GM19328 (cell line): Measurements from ENCODE around the gene KAT7.

ENCODE experiments used
- ATAC-seq: cut with Tn5 transposase; IDR thresholded peaks from one replicate; pipeline ENCODE4 v1.9.1; 2021; ENCODE audit warnings: mild to moderate bottlenecking, moderate library complexity; ENCODE audit not compliant: unreplicated experiment

KAT7 gene

GRCh38 chr17:49839455-49839854, 51.0 kb downstream of the KAT7 start:
- ATAC-seq = no peak

DNA sequence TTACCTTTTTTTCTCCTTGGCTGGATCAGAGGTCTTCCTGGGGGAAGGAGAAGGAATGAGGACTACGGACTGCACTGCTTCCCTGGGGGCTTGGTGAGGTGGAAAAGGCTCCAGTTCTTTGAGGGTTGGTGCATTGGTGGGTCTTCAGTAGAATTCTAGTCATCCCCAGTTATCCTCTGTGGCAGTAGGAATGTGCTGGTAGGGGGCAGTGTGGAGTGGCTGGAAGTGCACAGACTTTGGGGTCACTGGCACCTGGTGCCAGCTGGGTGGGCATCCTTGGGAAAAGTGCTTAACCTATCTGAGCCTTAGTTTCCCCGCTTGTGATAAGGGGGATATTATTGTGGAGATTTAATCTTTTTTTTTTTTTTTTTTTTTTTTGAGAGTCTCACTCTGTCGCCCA, 53.1 kb downstream of the KAT7 start:
- no peak for ATAC-seq

DNA sequence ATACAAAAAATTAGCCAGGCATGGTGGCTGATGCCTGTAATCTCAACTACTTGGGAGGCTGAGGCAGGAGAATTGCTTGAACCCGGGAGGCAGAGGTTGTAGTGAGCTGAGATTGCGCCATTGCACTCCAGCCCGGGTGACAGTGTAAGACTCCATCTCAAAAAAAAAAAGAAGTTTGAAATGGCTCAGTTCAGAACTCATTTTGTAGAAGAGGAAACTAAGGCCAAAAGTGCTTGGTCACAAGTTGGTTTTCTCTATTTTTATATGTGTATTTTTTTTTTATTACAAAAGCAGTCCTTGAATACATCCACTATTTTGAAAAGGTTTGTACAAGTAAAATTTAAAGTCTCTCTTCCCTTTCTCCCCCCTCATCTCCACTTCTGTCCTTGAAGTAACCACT, 53.9 kb downstream of the KAT7 start:
- no peak for ATAC-seq

DNA sequence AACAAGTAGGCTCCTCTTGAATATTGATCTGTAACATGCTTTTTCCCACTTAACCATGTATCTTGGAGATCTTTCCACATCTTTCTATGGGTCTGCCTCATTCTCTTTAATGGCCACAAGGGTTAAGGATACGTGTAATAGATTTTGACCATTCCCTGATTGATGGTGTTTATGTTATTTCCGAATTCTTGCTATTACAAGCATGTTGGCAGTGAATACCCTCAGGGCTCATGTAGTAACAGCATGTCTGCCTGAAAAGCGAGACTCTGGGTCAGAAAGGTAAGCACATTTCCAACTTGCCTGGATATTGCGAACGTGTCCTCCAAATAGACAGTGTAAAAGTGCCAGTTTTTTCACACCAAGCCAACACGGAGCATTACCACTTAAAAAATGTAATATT, 54.4 kb downstream of the KAT7 start:
- ATAC-seq = no peak

DNA sequence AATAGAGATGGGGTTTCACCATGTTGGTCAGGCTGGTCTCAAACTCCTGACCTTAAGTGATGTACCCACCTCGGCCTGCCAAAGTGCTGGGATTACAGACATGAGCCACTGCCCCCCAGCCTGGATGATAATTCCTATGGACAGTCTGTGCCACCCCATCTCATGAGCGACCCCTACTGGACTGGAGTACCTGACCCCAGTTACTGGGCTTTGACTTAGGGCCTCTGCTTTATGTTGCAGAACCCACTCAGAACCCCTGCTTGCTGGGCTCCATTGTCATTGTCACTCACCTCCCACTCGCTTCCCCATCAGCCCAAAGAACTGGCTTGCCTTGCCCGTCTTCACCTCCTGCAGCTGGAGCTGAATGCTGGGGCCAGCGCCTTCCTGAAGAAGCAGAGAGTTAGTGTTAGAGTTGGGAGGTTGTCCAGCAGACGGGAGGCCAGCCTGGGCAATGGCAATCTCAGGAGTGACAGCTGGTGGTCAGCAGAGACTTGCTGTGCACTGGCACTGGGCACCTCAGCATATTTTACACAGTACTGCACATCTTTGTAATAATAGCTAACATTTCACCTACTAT, 55.4 kb downstream of the KAT7 start:
- ATAC-seq = no peak

DNA sequence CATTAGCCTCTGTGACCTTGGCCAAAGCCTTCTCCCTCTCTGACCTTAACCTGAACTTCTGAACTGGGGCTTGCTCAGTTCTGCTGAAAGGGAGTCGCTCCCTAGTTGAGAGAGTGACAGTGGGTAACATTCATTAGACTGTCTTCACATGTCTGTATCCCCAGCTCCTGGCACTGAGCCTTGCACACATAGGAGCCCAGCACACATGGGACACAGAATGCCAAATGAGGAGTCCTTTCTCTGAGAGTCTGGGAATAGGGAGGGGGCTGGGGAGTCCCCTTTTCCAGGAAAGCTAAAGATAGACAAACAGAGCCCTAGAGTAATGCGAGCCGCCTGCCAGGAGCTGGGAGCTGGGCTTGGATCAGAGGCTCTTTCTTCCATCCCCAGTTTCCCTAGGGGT, 56.8 kb downstream of the KAT7 start:
- ATAC-seq = no peak

DNA sequence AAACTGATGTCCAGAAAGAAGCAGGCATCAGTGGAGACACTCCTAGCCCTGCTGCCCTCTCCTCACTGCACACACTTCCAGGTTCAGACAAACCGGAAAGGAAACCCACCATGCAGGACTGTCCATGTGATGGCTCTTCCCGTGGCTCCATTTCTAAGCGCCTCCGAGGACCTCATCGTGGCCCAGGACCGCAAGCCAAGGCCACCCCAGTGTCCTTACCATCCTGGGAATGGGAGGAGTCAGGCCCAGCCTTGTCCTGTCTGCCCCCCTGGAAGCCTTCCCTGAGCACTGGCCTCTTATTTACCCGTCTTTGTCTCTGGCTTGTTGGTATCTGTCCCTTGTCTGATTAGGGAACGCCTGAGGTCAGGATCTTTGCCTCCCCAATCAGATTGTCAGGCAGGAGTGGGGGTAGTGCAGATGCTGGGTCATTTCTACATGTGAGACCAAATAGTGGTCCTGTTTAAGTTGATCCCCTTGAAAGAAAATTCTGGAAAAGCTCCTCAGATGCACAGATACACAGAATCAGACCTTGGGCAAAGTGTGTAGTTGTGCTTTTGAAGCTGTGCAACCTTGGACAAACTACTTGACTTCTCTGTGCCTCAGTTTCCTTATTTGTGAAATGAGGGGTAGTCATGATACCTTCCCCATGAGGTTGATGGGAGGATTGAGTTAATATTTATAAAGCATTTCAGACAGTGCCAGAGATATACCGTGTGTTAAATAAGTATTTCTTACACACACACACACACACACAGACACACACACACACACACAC, 58.6 kb downstream of the KAT7 start:
- no peak for ATAC-seq

GRCh38 chr17:49848019-49848473, 59.6 kb downstream of the KAT7 start, which contains the start of gene TAC4:
Gene TAC4 (minus strand): TSS chr17:49848069. CDS start chr17:49848017, 52 bp downstream.
- ATAC-seq = no peak

GRCh38 chr17:49848739-49849138, 60.3 kb downstream of the KAT7 start:
- ATAC-seq = no peak

GRCh38 chr17:49850218-49850610, 61.7 kb downstream of the KAT7 start:
- no peak for ATAC-seq

DNA sequence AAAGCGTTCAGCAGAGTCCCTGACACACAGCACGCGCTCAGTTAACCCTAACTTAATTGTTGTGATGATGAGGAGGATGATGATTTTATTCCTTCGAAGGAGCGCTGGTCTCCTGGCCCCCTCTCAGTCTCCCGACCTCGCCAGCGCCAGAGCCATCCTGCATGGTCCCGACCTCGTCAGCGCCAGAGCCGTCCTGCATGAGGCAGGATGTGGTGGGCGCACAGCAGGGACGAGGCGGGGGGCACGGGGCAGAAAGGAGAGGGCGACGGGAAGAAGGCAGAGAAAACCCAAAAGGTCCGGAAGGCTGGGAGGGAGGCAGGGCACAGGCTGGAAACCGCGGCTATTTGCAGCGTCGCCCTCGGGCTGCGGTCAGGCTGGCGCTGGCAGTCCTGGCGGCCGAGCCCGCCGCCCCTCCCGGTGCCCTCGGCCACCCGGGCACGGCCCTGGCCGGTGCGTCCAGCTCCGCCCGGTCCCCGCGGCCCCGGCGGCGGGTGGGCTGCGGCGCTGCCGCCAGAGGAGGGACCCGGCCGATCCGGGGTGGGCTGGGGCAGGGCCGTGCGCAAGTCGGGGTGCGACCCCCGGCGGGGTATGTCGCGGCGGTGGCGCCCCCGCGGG, 62.4 kb downstream of the KAT7 start:
- ATAC-seq = no peak

DNA sequence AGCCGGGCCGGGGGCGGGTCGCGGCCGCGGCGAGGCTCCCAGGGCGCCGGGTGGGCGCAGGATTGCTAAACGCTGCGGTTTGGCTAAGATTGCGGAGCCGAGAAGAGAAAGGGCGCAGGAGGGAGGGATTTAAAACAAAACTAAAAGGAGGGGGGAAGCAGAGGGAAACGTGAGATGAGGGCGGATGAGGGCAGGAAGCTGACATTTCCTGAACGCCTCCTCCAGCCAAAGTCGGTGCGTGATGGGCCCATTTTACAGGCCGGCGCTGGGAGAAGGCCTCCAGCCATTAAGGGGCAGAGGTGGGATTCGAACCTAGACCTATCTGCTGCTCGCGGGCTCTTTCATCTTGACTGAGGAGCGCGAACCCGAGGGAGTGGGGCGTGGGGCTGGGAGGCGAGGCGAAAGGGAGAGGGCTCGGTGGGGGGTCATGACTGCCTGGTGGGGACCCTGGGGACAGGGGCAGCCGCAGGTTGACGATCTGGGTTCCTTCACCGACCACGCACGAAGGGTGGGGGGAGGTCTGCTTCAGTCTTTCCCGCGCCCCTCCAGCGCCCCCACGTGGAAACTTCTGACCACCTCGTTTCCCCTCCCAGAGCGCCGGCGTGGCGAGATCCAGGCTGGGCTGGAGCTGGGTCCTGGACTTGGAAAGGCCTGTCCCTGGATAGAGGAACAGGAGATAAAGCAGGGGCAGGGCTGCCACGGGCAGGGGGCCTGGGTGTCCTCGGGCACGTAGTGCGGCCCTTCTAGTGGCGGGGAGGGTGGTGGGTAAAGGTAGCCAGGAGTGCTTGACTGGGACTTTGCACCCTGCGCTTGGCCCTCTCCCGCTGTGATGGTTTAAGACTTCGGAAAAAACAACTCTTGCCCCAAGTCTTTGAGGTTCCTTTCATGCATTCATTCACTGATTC, 63.2 kb downstream of the KAT7 start:
- ATAC-seq = no peak

DNA sequence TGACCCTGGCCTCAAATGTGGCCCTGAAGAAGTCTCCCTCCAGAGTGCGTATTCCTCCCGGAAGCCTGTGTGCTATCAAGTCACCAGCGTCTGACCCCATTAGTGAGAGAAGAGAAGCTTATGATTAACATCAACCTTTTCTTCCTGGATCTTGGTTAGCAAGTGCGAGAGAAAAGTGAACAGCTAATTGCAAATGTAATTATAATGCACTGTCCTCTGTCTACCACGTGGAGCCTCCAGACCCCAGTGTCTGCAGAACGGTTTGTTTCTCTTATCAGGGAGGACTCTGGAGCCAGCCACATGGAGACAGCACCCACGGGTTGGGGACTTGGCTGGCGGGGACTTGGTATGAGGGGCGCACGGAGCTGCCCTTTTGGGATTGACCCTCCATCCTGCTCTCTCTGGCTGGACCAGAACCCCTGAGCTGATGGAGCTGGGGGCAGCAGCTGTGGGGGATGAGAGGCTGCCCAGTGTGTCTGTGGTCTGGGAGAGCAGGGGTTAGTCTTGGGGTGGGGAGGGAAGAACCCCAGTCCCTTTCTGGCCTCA, 65.1 kb downstream of the KAT7 start:
- ATAC-seq = no peak

DNA sequence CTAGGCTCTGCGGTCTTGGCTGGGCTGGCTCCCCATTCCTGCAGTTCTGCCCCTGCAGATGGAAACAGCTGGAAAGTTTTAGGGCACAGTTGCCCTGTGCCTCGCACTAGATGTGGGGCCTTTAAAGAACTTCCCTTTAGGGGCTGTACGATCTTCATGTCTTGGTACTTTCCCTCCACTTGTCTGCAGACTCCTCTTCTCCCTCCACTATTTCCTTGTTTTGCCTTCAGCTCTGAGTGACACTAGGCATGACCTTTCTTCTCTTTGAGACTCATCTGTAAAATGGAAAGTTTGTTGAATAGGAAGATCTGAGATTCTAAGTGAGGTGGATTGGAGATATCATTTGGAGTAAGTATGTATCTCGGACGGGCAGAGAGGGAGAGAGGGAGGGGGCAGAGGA, 65.6 kb downstream of the KAT7 start:
- no peak for ATAC-seq

- no peak for ATAC-seq
Measured at GRCh38 chr17:49858796-49859195, 70.3 kb downstream of the KAT7 start.

- ATAC-seq = no peak
Measured at GRCh38 chr17:49859991-49860953, 71.8 kb downstream of the KAT7 start.

- no peak for ATAC-seq
Measured at GRCh38 chr17:49861150-49861884, 72.8 kb downstream of the KAT7 start.

DNA sequence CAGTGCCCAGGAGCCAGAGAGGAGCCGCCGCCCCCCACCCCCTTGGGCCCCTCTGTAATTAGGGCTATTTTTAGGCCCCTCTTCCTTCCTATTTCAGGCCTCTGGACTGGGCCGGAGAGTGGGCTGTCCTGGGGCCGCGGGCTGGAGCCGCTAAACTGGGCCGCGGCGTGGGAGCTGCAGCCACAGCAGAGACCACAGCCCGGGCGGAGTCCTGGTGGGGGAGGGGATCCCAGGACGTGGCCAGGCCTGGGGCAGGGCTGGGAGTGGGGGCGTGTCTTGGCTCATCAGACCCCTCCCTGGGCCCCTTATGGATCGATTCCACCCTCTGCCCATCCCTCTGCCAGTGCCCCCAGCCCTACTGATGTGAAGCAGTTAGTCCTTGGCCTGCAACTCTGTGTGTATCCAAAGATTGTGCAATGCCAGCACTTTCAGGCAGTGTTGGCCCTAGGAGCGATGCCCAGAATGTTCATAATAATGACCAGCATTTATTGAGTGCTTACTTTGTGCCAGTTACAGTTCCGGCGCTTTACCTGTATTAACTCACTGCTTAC, 74.4 kb downstream of the KAT7 start:
- ATAC-seq = no peak

GRCh38 chr17:49866019-49866380, 77.5 kb downstream of the KAT7 start:
- no peak for ATAC-seq
